DND-41 (cell line): ENCODE measurements around the gene SKA3.
"Not testable (repeated sequence)": the region's sequence is repeated elsewhere in the genome, so short reads cannot be mapped to it uniquely, and the experiment has no call there.

Experiments used
- ATAC-seq: fragments of 200-7000 bp; cut with Tn5 transposase; 3 replicates; pipeline ENCODE4 v1.9.1; 2021; ENCODE audit warnings: low read depth; ENCODE audit not compliant: insufficient read depth
- DNase-seq: peaks from one replicate; pipeline ENCODE4 v3.0.0-alpha.2; 2020
- H2AFZ ChIP-seq: 2 replicates; pipeline ENCODE4 v1.6.0; 2012; ENCODE audit warnings: low read depth, low read length
- H3K27ac ChIP-seq: 2 replicates; pipeline ENCODE4 v1.5.1; 2012; ENCODE audit warnings: low read length, inconsistent platforms
- H3K27me3 ChIP-seq: fragments of 200-600 bp; sonication (generic); 2 replicates; pipeline ENCODE4 v1.6.0; 2012; ENCODE audit warnings: low read length, mild to moderate bottlenecking, inconsistent platforms; ENCODE audit not compliant: insufficient read depth, poor library complexity
- H3K36me3 ChIP-seq: 2 replicates; pipeline ENCODE4 v1.5.1; 2012; ENCODE audit warnings: low read length, inconsistent platforms; ENCODE audit not compliant: insufficient read depth
- H3K4me1 ChIP-seq: 2 replicates; pipeline ENCODE4 v1.5.1; 2012; ENCODE audit warnings: mild to moderate bottlenecking, low read length; ENCODE audit not compliant: insufficient read depth
- H3K4me2 ChIP-seq: 2 replicates; pipeline ENCODE4 v1.6.0; 2012; ENCODE audit warnings: mild to moderate bottlenecking, moderate library complexity, low read length, inconsistent platforms; ENCODE audit not compliant: insufficient read depth
- H3K4me3 ChIP-seq, 2 experiments: fragments of 200-600 bp in 1 of 2; shearing (Covaris generic) in 1 of 2; 2 replicates each; pipeline ENCODE4 v1.5.1; 2012 to 2016; ENCODE audit warnings: inconsistent platforms in 2 of 2, low read length in 2 of 2, mild to moderate bottlenecking in 2 of 2, low read depth in 1 of 2, moderate library complexity in 1 of 2
- H3K79me2 ChIP-seq: 2 replicates; pipeline ENCODE4 v1.6.0; 2012; ENCODE audit warnings: low read length, inconsistent platforms; ENCODE audit not compliant: insufficient read depth
- H3K9ac ChIP-seq: 2 replicates; pipeline ENCODE4 v1.6.0; 2012; ENCODE audit warnings: low read depth, mild to moderate bottlenecking, inconsistent platforms, low read length, moderate library complexity
- H3K9me3 ChIP-seq: 2 replicates; pipeline ENCODE4 v1.5.1; 2012; ENCODE audit warnings: low read length, moderate library complexity, mild to moderate bottlenecking, inconsistent platforms; ENCODE audit not compliant: insufficient read depth, severe bottlenecking
- H4K20me1 ChIP-seq: 2 replicates; pipeline ENCODE4 v1.6.0; 2012; ENCODE audit warnings: low read length; ENCODE audit not compliant: insufficient read depth
- EZH2 ChIP-seq: IDR thresholded peaks from 3 replicates; pipeline ENCODE4 v1.6.1; 2012; ENCODE audit warnings: borderline replicate concordance, low read depth, mild to moderate bottlenecking, moderate library complexity, low read length, inconsistent platforms; ENCODE audit not compliant: severe bottlenecking
- TF ChIP-seq, protein P1 (sequence below): IDR thresholded peaks from 2 replicates; pipeline ENCODE4 v1.5.1; 2012; ENCODE audit warnings: borderline replicate concordance, low read length, moderate library complexity, mild to moderate bottlenecking; ENCODE audit not compliant: poor library complexity, severe bottlenecking; ENCODE audit errors: extremely low read depth

Gene SKA3

DNA sequence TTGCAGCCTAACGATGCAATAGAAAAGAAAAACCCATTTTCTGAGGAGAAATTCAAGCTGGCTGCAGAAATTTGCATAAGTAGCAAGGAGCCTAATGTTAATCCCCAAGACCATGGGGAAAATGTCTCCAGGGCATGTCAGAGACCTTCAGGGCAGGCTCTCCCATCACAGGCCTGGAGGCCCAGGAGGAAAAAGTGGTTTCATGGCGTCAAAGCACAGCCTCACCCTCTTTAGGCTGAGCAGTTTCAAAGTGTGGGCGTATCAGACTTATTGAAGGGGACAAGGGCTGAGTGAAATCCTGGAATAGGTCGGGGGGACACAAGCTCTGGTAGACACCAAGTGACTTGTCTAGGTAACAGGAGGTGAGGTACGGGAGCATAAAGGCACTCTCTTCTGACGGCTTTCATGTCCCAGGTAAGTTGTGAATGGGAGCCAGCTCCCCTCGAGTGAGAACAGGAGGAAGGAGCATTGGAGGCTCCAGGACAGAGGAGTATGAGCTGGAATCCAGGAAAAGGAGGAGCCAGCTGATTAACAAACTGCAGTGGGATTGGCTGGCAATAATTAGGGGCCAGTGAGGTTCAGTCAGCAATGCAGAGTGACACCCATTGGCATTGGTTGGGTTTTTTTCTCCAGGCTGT lies 35.9 kb upstream of the SKA3 start:
- no peaks in the 10 kb centered on the region for H3K27me3 ChIP-seq
- H3K36me3 ChIP-seq = no peaks in the 10 kb centered on the region
- no peaks in the 10 kb centered on the region for H3K79me2 ChIP-seq
- H4K20me1 ChIP-seq = no peaks in the 10 kb centered on the region
- peaks cover 19% of the 10 kb centered on the region for H3K4me1 ChIP-seq
- H3K9me3 ChIP-seq = peaks cover 10% of the 10 kb centered on the region
- ATAC-seq = no peak
- H3K4me2 ChIP-seq = no peak overlapping the region
- H3K4me3 ChIP-seq = no peak overlapping the region
- H3K27ac ChIP-seq = peak overlapping the region; percentile 48
- no peak for DNase-seq
- H2AFZ ChIP-seq = no peak overlapping the region
- H3K9ac ChIP-seq = no peak overlapping the region
- TF ChIP-seq, protein P1, sequence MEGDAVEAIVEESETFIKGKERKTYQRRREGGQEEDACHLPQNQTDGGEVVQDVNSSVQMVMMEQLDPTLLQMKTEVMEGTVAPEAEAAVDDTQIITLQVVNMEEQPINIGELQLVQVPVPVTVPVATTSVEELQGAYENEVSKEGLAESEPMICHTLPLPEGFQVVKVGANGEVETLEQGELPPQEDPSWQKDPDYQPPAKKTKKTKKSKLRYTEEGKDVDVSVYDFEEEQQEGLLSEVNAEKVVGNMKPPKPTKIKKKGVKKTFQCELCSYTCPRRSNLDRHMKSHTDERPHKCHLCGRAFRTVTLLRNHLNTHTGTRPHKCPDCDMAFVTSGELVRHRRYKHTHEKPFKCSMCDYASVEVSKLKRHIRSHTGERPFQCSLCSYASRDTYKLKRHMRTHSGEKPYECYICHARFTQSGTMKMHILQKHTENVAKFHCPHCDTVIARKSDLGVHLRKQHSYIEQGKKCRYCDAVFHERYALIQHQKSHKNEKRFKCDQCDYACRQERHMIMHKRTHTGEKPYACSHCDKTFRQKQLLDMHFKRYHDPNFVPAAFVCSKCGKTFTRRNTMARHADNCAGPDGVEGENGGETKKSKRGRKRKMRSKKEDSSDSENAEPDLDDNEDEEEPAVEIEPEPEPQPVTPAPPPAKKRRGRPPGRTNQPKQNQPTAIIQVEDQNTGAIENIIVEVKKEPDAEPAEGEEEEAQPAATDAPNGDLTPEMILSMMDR = no peak
- no peak for TF ChIP-seq EZH2

DNA sequence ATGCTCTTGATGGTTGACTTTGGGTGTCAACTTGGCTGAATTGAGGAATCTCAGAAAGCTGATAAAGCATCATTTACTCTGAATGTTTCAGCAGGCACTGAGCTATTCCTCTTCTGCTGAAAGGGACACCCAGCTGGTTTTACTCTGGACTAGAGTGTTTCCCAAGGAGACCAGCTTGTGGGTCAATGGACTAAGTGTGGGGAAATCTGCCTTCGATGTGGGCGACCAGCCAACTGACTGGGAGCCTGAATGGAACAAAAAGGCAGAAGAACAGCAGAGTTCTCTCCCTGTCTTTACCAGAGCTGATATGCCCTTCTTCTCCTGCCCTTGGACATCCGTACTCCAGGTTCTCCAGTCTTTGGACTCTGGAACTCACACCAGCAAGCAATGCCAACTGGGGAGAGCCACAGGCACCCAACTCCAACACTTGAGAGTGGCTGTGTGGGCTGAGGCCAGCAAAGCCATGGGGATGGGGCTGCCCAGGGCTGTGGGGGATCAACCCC lies 32.4 kb upstream of the SKA3 start:
- no peak for DNase-seq
- Histone ChIP-seq H3K36me3 (no peaks in the 10 kb centered on the region), H3K4me2 (no peak overlapping the region), H3K4me1 (no peaks in the 10 kb centered on the region), H3K4me3 (no peak overlapping the region), H3K9ac (no peak overlapping the region), H2AFZ (no peak overlapping the region), H4K20me1 (no peaks in the 10 kb centered on the region), H3K27ac (peak overlapping the region; percentile 15; the same call in 1 of the 2 replicates), H3K27me3 (no peaks in the 10 kb centered on the region), H3K79me2 (no peaks in the 10 kb centered on the region), H3K9me3 (peaks cover 10% of the 10 kb centered on the region)
- TF ChIP-seq, protein P1 = no peak
- TF ChIP-seq EZH2 = no peak
- no peak for ATAC-seq

GRCh38 chr13:21202767-21203531 lies 26.6 kb upstream of the SKA3 start:
- H3K27me3 ChIP-seq = no peaks in the 10 kb centered on the region
- peaks cover 17% of the 10 kb centered on the region for H3K4me1 ChIP-seq
- TF ChIP-seq, protein P1 = no peak
- TF ChIP-seq EZH2 = no peak
- peaks cover 5% of the 10 kb centered on the region; the same call in 1 of the 2 replicates for H3K36me3 ChIP-seq
- no peak overlapping the region for H3K4me3 ChIP-seq
- ATAC-seq (peak; percentile 59), DNase-seq (no peak)
- H4K20me1 ChIP-seq = no peaks in the 10 kb centered on the region
- H2AFZ ChIP-seq = peak overlapping the region; percentile 40; the same call in 1 of the 2 replicates
- H3K79me2 ChIP-seq = no peaks in the 10 kb centered on the region
- H3K9ac ChIP-seq = no peak overlapping the region
- peaks cover 16% of the 10 kb centered on the region for H3K9me3 ChIP-seq
- H3K27ac ChIP-seq = peak overlapping the region; percentile 64
- H3K4me2 ChIP-seq = no peak overlapping the region

DNA sequence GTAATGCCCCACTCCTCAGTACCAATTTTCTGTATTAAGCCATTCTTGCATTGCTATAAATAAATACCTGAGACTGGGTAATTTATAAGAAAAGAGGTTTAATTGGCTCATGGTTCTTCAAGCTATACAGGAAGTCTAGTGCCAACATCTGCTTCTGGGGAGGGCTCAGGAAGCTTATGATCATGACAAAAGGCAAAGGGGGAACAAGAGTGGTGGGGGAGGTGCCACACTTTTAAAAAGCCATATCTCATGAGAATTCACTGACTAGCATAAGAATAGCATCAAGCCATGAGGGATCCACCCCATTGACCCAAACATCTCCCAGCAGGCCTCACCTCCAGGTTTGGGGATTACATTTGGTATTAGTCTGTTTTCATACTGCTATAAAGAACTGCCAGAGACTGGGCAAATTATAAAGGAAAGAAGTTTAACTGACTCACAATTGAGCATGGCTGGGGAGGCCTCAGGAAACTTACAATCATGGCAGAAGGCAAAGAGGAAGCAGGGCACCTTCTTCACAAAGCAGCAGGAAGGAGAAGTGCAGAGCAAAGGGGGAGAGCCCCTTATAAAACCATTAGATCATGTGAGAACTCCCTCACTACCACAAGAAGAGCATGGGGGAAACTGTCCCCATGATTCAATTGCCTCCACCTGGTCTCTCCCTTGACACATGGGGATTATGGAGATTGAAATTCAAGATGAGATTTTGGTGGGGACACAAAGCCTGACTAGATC lies 25.3 kb upstream of the SKA3 start:
- not testable (repeated sequence) for H3K9ac ChIP-seq, H3K27me3 ChIP-seq, DNase-seq, H3K36me3 ChIP-seq, H3K4me2 ChIP-seq, H4K20me1 ChIP-seq, H3K79me2 ChIP-seq, H3K4me3 ChIP-seq
- 0 out of 2 replicates have a peak overlapping the region, but pooled peaks have one; percentile 10 for H2AFZ ChIP-seq
- peaks cover 16% of the 10 kb centered on the region for H3K9me3 ChIP-seq
- ATAC-seq = peak; percentile 30; the same call in 1 of the 3 replicates
- peak overlapping the region; percentile 59; the same call in 1 of the 2 replicates for H3K27ac ChIP-seq
- peaks cover 17% of the 10 kb centered on the region for H3K4me1 ChIP-seq

DNA sequence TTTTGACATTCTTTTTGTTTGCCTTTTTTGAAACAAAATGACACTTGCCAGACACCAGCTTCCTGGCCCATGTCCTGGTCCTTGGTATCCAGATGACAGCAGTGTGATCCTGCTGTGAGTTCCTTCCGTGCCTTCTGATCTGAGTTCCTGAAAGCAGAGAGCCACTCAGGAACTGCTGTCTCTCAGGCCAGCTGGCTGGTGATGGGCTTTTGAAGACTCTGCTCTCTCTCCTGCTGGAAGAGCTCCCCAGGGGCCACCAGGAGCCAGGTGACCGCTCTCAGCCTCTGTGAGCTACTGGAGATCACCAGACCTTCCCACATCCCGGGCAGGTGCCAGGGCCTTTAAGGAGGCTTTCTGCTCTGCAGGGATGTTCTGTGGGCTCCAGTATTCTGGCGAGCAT lies 22.0 kb upstream of the SKA3 start:
- not testable (repeated sequence) for H3K4me3 ChIP-seq, H2AFZ ChIP-seq, DNase-seq, H4K20me1 ChIP-seq, H3K27me3 ChIP-seq, ATAC-seq, H3K79me2 ChIP-seq, H3K27ac ChIP-seq, H3K36me3 ChIP-seq, H3K9ac ChIP-seq, H3K4me2 ChIP-seq
- peaks cover 17% of the 10 kb centered on the region for H3K4me1 ChIP-seq
- peaks cover 16% of the 10 kb centered on the region for H3K9me3 ChIP-seq
